GM12874 (cell line): ENCODE results near the gene AOPEP.

Experiments used
- TF ChIP-seq, protein P1 (sequence below): IDR thresholded peaks from 2 replicates; pipeline ENCODE4 v1.5.1; 2011; ENCODE audit warnings: low read depth, mild to moderate bottlenecking, control low read depth, low read length, moderate library complexity; ENCODE audit not compliant: insufficient read depth

Gene AOPEP

DNA sequence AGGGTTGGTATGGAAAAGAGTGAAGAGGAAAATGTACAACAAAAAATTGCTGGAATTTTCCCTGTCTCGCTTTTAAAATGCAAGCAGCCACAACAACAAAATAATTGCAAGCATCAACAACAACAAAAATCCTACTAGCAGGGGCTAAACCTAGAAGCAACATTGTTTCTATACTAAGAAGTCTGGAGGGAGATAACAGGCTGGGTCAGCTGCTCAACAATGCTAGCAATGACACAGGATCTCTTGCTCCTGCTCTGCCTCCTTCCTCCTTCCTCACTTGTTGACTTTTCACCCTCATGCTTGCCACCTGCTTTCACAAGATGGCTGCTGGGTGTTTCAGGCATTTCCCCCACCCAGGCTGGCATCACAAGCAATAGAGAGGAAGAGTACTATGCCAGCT, 7.6 kb upstream of the AOPEP start:
- TF ChIP-seq, protein P1, sequence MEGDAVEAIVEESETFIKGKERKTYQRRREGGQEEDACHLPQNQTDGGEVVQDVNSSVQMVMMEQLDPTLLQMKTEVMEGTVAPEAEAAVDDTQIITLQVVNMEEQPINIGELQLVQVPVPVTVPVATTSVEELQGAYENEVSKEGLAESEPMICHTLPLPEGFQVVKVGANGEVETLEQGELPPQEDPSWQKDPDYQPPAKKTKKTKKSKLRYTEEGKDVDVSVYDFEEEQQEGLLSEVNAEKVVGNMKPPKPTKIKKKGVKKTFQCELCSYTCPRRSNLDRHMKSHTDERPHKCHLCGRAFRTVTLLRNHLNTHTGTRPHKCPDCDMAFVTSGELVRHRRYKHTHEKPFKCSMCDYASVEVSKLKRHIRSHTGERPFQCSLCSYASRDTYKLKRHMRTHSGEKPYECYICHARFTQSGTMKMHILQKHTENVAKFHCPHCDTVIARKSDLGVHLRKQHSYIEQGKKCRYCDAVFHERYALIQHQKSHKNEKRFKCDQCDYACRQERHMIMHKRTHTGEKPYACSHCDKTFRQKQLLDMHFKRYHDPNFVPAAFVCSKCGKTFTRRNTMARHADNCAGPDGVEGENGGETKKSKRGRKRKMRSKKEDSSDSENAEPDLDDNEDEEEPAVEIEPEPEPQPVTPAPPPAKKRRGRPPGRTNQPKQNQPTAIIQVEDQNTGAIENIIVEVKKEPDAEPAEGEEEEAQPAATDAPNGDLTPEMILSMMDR = no peak

DNA sequence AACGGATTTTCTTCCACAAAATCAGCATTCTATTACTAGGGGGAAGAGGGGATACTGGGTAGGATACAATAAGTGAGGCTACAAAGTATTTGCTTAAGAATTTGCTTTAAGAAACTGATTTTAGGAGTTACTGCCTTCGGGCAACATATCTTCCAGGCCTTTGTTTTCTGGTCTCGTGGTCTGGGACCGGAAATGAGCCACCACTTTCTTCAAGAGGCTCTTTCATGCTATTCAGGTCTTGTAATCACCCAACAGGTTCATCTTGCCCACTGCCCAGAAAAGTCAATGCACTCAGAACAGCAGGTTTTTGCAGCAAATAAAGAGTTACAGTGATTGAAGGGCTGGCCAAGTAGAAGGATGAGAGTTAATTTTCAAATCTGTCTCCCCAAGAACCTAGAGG, 6.6 kb upstream of the AOPEP start:
- TF ChIP-seq, protein P1 = no peak

DNA sequence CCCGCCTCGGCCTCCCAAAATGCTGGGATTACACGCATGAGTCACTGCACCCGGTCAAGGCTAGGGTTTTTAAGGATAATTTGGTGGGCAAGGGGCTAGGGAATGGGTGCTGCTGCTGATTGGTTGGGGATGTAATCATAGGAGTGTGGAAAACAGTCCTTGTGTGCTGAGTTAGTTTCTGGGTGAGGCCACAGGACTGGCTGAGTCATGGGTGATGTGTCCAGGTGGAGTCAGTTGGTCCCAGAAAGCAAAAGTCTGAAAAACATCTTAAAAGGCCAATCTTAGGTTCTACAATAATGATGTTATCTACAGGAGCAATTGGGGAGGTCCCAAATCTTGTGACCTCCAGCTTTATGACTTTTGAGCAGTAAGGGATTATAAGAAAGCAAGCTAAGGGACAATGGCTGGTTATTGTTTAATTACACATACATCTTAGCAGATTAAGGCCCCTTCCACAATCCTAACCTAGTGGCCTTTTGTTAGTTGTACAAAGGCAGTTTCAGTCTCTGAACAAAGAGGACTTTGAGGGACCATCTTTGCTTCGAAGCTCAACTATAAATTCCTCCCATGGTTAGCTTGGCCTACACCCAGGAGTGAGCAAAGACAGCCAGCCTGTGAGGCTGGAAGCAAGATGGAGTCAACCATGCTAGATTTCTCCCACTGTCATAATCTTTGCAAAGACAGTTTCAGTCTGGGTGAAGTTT, 5.5 kb upstream of the AOPEP start:
- TF ChIP-seq, protein P1 = no peak

DNA sequence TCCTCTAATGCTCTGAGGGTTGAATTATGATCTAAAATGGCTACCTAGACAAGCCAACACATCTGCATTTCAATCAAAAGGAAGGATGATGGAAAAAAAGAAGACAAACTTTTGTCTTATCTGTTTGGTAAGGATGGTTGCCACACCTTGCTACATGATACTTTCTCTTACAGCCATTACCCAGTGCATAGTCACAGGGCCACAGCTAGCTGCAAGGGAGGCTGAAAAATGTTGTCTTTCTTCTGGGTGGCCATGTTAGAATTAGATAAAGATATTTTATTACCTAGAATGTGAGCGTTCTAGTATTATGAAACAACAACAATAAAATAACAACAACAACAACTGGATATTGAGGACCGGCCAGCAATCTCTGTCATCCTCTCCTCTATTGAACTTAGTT, 4.7 kb upstream of the AOPEP start:
- TF ChIP-seq, protein P1 = no peak

DNA sequence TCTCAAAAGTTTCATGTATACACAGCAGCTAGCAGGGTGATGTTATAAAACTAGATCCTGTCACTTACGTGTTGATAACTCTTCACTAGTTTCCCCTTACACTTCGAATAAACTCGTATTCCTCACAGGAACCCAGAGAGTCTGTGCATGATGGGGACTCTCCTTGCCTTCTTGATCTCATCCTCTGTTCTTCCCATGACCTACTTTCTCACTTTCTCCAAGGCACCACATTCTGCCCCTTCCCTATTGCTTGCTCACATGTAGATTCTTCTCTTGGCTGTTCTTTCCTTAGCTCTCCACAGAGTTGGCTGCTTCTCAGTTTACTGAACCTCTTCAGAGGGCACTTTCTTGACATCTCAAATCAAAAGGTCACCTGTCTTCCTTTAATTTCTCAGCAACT, 1.2 kb upstream of the AOPEP start:
- TF ChIP-seq, protein P1 = no peak

DNA sequence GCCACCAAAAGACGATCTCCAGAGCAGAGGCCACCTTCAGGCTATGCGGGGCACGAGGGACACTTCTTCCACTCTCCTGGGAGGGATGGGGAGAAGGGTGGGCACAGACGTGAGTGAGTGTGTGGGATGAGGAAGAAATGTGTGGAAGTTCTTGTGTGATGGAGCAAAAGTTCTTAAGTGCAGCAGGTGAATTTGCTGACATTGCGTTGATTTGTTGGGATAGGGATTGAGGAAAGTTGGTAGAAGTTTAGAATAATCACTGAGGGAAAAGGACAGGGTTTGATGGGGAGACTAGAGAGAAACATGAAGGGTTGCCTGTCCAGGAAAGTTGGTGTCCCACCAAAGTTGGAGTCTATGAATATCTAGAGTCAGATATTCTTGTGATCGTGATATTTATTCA, 2.2 kb downstream of the AOPEP start:
- TF ChIP-seq, protein P1 = no peak

DNA sequence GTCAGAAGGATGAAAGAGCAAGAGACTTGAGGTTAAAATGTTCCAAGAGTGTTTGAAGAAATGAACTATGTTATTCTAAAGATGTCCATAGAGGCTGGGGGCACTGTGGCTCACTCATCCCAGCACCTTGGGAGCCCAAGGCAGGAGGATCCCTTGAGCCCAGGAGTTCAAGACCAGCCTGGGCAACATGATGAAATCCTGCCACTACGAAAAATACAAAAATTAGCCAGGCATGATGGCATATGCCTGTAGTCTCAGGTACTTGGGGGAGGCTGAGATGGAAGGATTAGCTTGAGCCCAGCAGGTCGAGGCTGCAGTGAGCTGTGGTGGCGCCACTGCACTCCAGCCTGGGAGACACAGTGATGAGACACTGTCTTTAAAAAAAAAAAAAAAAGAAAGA, 2.7 kb downstream of the AOPEP start:
- TF ChIP-seq, protein P1 = no peak
